Eye (tissue), 1 donor: ENCODE results near the gene RNF20.

ENCODE experiments used
- DNase-seq: peaks from one replicate; pipeline ENCODE4 v3.0.0-alpha.2; 2015

Gene RNF20

GRCh38 chr9:101591787-101592446 is 58.3 kb downstream of the RNF20 start:
- DNase-seq, result no peak

DNA sequence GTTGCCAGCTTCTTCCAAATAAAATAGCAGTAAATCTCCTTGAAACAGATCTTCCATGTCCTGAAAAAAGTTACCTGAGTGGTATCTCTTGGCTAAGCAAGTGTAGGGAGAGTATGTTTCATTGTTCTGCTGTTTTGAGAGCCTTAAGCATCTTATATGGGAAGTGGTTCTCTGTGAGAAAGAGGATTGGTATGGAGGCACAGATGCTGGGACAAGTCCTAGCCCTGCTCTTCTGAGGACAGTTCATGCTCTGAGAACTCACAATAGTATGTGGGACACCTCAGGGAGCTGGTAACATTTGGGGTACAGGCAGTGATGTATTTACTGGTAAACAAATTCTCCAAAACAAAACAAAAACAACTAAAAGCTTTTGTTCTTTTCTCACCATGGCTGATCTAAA is 59.1 kb downstream of the RNF20 start:
- no peak for DNase-seq

GRCh38 chr9:101593345-101593744 is 59.7 kb downstream of the RNF20 start:
- no peak for DNase-seq

DNA sequence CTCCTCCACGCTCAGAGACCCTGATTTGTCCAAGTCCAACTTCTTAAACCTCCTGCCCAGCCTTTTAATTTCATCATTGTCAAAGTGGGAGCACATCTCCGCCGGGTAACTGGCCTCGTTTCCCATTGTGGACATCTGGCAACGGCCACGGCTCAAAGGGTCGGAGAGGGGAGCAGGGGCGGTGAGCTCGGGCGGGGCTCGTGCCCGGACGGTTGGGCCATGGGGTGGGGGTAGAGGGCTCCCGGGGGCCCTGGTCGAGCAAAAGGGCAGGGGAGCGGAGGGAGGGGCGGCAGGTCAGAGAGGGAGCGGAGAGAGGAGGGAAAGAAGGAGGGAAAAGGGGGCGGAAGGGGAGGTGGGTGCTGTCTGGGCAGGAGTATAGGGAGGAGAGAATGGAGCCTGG is 61.1 kb downstream of the RNF20 start, which contains the start of gene PPP3R2:
PPP3R2 (minus strand) TSS at position 174 of the 400 bp plus-strand sequence; CDS start at position 126, 48 bp downstream.
- no peak for DNase-seq

GRCh38 chr9:101601904-101602765 is 68.5 kb downstream of the RNF20 start:
- DNase-seq, result peak; percentile 83

DNA sequence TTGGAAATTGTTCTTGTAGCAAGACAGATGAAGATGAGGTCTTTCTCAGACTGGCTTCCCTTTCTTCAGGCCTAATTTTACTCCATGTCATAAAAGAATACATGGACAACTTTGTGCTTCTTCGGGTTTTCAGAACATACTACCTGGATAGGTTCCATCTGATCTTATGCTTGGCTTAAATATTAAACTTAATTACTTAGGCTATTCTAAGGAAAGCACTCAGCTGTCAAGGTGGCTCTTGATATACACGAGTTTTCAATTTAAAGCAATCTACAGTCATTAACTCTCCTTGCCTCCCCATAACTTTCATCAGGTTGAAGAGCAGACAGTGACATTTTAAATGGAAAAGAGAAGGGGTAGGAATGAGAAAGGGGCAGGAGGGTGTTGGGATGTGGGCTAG is 70.6 kb downstream of the RNF20 start:
- no peak for DNase-seq

DNA sequence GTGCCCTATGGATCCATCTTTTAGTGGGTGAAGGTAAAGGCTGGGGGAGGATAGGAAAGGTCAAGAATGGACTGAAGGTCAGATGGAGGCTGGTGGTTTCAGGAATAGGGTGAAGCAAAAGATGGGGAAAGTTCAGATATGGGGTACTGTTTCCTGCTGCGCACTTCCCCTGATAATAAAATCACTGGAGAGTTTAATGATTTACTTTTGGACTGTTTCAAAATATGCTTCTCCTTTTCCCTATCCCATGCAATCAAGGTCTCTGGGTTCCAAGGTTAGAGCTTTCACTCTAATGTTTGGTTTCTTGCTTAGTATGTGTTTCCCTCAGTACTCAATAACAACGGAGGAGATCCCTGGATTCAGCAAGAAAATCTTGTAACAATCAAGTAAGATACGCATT is 71.9 kb downstream of the RNF20 start:
- no peak for DNase-seq
